SU-DHL-6 (cell line): ENCODE measurements around the gene DYDC2.

ENCODE experiments used
- H2AFZ ChIP-seq: fragments of 200-600 bp; sonication (generic); 2 replicates; pipeline ENCODE4 v1.6.1; 2014; ENCODE audit warnings: low read depth, mild to moderate bottlenecking, moderate library complexity, mixed read lengths, antibody characterized with exemption, low read length; ENCODE audit not compliant: severe bottlenecking
- H3F3A ChIP-seq: fragments of 200-600 bp; shearing (Covaris generic); 2 replicates; pipeline ENCODE4 v1.6.0; 2016; ENCODE audit warnings: antibody characterized with exemption, mild to moderate bottlenecking; ENCODE audit not compliant: insufficient read depth
- H3K27ac ChIP-seq: fragments of 200-600 bp; sonication (generic); 2 replicates; pipeline ENCODE4 v1.5.1; 2016; ENCODE audit warnings: low read depth, mild to moderate bottlenecking, low read length, moderate library complexity, mixed read lengths
- H3K27me3 ChIP-seq: fragments of 200-600 bp; sonication (generic), shearing (Covaris generic); 2 replicates; pipeline ENCODE4 v1.6.0; 2014; ENCODE audit warnings: mild to moderate bottlenecking, low read length
- H3K36me3 ChIP-seq: fragments of 200-600 bp; sonication (generic); 2 replicates; pipeline ENCODE4 v1.6.1; 2014; ENCODE audit warnings: mild to moderate bottlenecking, low read length, mixed read lengths
- H3K4me2 ChIP-seq: fragments of 300-600, 200-600 bp; shearing (Covaris generic), sonication (generic); 2 replicates; pipeline ENCODE4 v1.6.0; 2014; ENCODE audit warnings: low read length, low read depth, mild to moderate bottlenecking; ENCODE audit not compliant: poor library complexity, severe bottlenecking
- H3K4me3 ChIP-seq: fragments of 200-600 bp; sonication (generic); 2 replicates; pipeline ENCODE4 v1.5.1; 2014; ENCODE audit warnings: antibody characterized with exemption, low read length, mild to moderate bottlenecking, mixed read lengths; ENCODE audit not compliant: insufficient read depth, poor library complexity, severe bottlenecking
- H3K79me2 ChIP-seq: fragments of 200-600 bp; sonication (generic); 2 replicates; pipeline ENCODE4 v1.6.1; 2014; ENCODE audit warnings: mild to moderate bottlenecking, low read length, moderate library complexity; ENCODE audit not compliant: insufficient read depth
- H3K9ac ChIP-seq: fragments of 200-600 bp; sonication (generic); 2 replicates; pipeline ENCODE4 v1.7.0; 2014; ENCODE audit warnings: mild to moderate bottlenecking, low read length
- H3K9me2 ChIP-seq: fragments of 200-600 bp; sonication (generic); replicated peaks from 2 replicates; pipeline ENCODE4 v1.6.1; 2014; ENCODE audit warnings: low read length; ENCODE audit not compliant: insufficient read depth
- H3K9me3 ChIP-seq: fragments of 200-600 bp; sonication (generic); 2 replicates; pipeline ENCODE4 v1.6.1; 2014; ENCODE audit warnings: low read length, mixed read lengths; ENCODE audit not compliant: insufficient read depth
- H4K20me1 ChIP-seq: fragments of 200-600 bp; sonication (generic); 2 replicates; pipeline ENCODE4 v1.6.1; 2014; ENCODE audit warnings: low read depth, mild to moderate bottlenecking, antibody characterized with exemption, low read length, moderate library complexity, mixed read lengths
- EZH2phosphoT487 ChIP-seq: fragments of 200-600 bp; sonication (generic), shearing (Covaris generic); conservative IDR thresholded peaks from 2 replicates; pipeline ENCODE4 v1.6.1; 2018; ENCODE audit warnings: mild to moderate bottlenecking, antibody characterized with exemption, low read length, moderate library complexity, mixed read lengths
- TF ChIP-seq, protein P1 (sequence below): fragments of 200-600 bp; sonication (generic); IDR thresholded peaks from one replicate; pipeline ENCODE4 v1.5.1; 2017; ENCODE audit warnings: antibody characterized with exemption, mild to moderate bottlenecking, low read length, moderate library complexity; ENCODE audit not compliant: insufficient read depth, poor library complexity, severe bottlenecking

DYDC2 gene

GRCh38 chr10:80344276-80344675 lies 12.3 kb upstream of the DYDC2 start:
- no peak overlapping the region for H3K4me3 ChIP-seq
- no peaks in the 10 kb centered on the region for H3K27me3 ChIP-seq
- TF ChIP-seq, protein P1, sequence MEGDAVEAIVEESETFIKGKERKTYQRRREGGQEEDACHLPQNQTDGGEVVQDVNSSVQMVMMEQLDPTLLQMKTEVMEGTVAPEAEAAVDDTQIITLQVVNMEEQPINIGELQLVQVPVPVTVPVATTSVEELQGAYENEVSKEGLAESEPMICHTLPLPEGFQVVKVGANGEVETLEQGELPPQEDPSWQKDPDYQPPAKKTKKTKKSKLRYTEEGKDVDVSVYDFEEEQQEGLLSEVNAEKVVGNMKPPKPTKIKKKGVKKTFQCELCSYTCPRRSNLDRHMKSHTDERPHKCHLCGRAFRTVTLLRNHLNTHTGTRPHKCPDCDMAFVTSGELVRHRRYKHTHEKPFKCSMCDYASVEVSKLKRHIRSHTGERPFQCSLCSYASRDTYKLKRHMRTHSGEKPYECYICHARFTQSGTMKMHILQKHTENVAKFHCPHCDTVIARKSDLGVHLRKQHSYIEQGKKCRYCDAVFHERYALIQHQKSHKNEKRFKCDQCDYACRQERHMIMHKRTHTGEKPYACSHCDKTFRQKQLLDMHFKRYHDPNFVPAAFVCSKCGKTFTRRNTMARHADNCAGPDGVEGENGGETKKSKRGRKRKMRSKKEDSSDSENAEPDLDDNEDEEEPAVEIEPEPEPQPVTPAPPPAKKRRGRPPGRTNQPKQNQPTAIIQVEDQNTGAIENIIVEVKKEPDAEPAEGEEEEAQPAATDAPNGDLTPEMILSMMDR = no peak
- TF ChIP-seq EZH2phosphoT487 = no peak
- no peaks in the 10 kb centered on the region for H3K9me2 ChIP-seq
- H2AFZ ChIP-seq = no peak overlapping the region
- no peaks in the 10 kb centered on the region for H3K79me2 ChIP-seq
- no peaks in the 10 kb centered on the region for H3K9me3 ChIP-seq
- no peak overlapping the region for H3K27ac ChIP-seq
- no peaks in the 10 kb centered on the region for H3K36me3 ChIP-seq
- no peaks in the 10 kb centered on the region for H3F3A ChIP-seq
- H3K9ac ChIP-seq = no peak overlapping the region
- H3K4me2 ChIP-seq = no peak overlapping the region
- H4K20me1 ChIP-seq = no peaks in the 10 kb centered on the region

DNA sequence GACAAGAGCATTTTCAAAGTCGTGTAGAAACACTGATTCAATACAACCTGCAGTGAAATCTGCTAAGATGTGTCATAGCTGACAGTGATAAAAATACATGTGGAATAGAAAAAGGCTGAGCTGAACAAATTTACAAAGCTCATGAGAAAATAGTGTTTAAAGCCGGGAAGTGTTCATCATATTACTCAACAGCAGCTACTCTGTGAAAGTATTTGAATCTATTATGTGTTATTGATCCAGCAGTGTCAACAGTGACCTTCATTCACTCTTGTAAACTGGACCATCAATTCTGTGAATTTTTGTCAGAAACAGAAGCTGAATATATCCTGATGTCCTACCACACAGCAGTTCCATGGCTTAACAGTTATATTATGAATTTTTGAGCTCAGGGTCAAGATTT lies 11.7 kb upstream of the DYDC2 start:
- H3K36me3 ChIP-seq = no peaks in the 10 kb centered on the region
- TF ChIP-seq, protein P1 = no peak
- no peak for TF ChIP-seq EZH2phosphoT487
- H3F3A ChIP-seq = no peaks in the 10 kb centered on the region
- no peak overlapping the region for H2AFZ ChIP-seq
- no peaks in the 10 kb centered on the region for H3K9me2 ChIP-seq
- H3K4me3 ChIP-seq = no peak overlapping the region
- no peaks in the 10 kb centered on the region for H3K9me3 ChIP-seq
- no peak overlapping the region for H3K27ac ChIP-seq
- H4K20me1 ChIP-seq = no peaks in the 10 kb centered on the region
- H3K27me3 ChIP-seq = no peaks in the 10 kb centered on the region
- H3K9ac ChIP-seq = no peak overlapping the region
- no peak overlapping the region for H3K4me2 ChIP-seq
- H3K79me2 ChIP-seq = no peaks in the 10 kb centered on the region

GRCh38 chr10:80350251-80350650 lies 6.3 kb upstream of the DYDC2 start:
- Histone ChIP-seq H3F3A (no peaks in the 10 kb centered on the region), H3K36me3 (no peaks in the 10 kb centered on the region), H3K27ac (no peak overlapping the region), H3K27me3 (no peaks in the 10 kb centered on the region), H3K79me2 (no peaks in the 10 kb centered on the region), H3K9me2 (no peaks in the 10 kb centered on the region), H3K4me2 (no peak overlapping the region), H3K4me3 (no peak overlapping the region), H3K9ac (no peak overlapping the region), H4K20me1 (no peaks in the 10 kb centered on the region), H2AFZ (no peak overlapping the region), H3K9me3 (no peaks in the 10 kb centered on the region)
- no peak for TF ChIP-seq EZH2phosphoT487
- TF ChIP-seq, protein P1 = no peak
